NCI-H524 (cell line): ENCODE results near the gene WDR12.
"Not testable (repeated sequence)": the region's sequence is repeated elsewhere in the genome, so short reads cannot be mapped to it uniquely, and the experiment has no call there.

Source experiments
- DNase-seq, 2 experiments: peaks; one replicate each; lab custom pipeline; 2025; lab: John Stamatoyannopoulos, UW

Gene WDR12

GRCh38 chr2:202911512-202912341 is at the start of gene WDR12, which contains the start of gene CARF:
TSS of gene WDR12 (minus strand) at chr2:202911673. CDS start at chr2:202911476, 197 bp downstream.
TSS of gene CARF (plus strand) at chr2:202912275. CDS start at chr2:202941903, 29,628 bp downstream.
- DNase-seq, result peak; percentile 87 to 92

GRCh38 chr2:202960524-202960923 is 49.1 kb upstream of the WDR12 start:
- DNase-seq, result no peak

DNA sequence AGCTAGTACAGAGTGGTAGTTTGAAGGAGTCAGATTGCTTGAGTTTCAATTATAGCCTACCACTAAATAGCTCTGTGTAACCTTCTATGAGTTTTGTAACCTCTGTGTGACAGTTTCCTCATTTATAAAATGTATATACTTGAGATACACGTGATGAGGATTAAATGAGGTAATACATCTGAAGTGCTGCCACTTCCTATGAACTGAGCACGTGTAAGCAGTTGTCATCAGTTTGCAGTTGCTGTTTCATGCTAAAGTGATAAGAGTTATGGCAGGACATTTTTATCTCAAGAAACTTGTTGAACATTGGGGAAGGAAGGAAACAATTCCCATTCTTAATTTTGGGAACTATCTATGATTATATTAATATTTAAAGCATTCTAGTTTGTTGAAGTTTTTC is 39.1 kb upstream of the WDR12 start:
- DNase-seq, result peak in 1 of 2 experiments; percentile 29

DNA sequence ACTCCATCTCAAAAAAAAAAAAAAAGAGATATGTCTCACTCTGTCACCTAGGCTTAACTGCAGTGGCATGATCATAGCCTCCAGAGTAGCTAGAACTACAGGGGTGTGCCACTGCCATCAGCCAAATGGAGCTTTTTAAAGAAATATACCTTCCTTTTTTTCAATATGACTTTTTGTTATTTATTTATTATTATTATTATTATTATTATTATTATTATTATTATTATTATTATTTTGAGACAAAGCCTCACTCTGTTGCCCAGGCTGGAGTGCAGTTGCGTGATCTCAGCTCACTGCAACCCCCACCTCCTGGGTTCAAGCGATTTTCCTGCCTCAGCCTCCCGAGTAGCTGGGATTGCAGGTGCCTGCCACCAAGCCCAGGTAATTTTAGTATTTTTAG is 37.9 kb upstream of the WDR12 start:
- not testable (repeated sequence) for DNase-seq

- DNase-seq, result no peak
Measured at GRCh38 chr2:202945497-202945896, 34.0 kb upstream of the WDR12 start.

DNA sequence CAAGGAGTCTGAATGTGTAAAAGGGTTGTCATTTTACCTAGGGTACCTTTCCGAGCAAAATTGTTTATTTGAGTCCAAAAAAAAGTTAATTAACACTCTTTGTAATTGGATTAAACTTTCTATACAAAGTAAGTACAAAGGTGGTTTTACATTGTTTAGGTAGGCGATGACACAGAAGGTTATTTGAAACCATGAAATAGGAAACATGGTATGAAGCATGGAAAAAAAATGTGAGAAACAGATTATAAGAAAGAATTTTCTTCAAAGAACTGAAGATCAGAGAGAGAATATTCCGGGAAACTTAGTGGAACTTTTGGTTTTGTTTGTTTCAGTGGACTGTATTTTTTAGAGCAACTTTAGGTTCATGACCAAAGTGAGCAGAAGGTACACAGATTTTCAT is 33.3 kb upstream of the WDR12 start:
- DNase-seq, result no peak

GRCh38 chr2:202944408-202944807 is 32.9 kb upstream of the WDR12 start:
- DNase-seq, result no peak

DNA sequence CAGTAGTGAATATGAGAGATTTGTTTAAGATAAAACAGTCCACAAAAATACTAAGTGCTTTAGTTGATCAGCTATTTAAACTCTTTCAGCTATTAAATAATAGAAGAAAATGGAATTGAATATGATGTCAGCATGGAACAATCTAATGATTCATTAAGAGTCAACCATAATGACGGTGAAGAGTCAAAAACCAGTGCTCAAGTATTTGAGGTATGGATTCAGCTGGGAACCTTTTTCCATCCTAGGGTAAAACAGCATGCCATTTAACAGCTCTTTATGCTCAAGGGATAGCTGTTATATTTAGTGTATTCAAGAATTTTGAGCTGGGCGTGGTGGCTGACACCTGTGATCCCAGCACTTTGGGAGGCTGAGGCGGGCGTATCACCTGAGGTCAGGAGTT is 30.3 kb upstream of the WDR12 start:
- DNase-seq, result no peak

DNA sequence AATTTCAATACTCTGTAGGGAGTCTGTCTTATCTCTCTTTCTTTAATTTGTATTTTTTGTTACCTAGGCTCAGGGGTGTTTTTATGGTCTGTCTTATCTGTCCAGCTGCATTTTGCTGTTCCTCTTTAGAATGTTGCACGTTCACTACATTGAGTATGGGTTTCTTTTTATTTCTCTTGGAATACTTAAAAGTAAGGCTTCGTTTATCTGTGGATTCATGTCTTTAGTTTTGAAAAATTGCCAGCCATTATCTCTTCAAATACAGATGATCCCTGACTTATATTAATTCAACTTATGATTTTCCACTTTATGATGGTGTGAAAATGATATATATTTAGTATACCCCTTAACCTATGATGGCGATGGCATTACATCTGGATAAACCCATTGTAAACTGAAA is 27.5 kb upstream of the WDR12 start:
- no peak for DNase-seq

DNA sequence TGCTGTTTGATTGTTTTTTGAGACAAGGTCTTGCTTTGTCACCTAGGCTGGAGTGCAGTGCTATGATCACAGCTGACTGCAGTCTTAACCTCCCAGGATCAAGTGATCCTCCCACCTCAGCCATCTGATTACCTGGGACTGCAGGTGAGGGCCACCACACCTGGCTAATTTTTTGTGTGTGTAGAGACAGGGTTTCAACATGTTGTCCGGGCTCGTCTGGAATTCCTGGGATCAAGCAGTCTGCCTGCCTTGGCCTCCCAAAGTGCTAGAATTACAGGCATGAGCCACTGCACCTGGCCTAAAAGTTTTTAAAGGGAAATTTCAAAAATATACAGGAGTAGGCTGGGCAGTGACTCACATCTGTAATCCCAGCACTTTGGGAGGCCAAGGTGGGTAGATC is 23.0 kb upstream of the WDR12 start:
- no peak for DNase-seq

DNA sequence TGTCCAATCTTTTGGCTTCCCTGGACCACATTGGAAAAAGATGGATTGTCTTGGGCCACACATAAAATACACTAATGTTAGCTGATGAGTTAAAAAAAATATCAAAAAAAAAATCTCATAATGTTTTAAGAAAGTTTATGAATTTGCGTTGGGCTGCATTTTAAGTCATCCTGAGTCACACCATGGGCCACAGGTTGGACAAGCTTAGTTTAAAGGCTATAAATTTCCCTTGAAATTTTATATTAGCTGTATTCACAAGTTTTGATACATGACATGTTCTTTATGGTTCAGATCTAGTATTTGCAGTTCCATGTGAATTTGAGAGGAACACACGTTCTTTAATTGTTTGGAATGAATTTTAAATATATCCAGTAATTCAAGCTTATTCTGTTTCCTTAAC is 22.5 kb upstream of the WDR12 start:
- DNase-seq, result no peak

GRCh38 chr2:202933139-202933510 is 21.7 kb upstream of the WDR12 start:
- no peak for DNase-seq

DNA sequence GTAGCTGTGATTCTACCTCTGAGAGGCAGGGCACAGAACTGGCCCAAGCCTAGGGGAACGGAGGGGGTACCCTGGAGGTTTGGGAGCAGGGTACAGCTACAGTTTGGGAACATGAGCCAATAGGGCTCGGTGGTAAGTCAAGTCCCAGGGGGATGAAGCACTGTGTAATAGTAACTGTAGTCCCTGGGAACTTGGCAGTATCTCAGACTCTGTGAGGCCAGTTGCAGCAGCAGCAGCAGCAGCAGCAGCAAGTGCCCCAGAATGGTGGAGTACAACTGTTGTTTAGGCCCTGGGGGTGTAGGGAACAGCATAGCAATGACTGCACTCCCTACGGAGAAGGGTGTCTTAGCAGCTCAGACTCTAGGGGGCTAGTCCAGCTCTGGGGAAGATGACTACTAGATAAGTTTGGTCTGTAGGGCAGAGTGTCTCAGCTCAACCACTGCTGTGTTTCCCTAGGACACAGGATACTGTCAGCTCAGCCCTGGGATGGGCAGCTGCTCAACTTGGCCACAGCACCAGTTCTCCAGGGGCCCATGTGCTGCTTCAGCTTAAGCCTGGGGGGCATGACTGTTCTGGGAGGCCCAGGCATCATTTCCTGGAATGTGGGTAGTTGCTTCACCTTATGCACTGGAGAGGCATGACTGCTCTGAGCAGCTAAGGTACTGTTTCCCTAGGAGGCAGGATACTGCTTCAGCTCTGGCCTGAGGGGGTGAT is 21.1 kb upstream of the WDR12 start:
- no peak for DNase-seq

DNA sequence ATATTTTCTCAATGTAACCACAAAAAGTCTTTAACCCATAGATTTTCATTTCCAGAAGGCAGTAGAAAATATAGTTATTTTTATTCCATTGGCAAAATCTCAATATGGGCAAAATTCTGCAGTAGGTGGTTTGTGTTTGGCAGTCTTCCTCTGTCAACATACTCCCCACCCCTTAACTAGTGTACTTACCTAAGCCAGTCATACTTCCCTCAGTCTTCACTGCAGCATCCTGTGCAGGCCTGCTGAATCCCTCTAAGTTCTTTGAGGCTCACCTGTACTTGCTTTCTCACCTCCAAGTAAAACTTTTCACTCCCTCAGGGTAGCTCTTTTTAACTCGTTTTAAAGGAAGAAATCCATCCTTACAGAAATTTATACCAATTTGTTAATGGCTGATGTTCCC is 7.4 kb upstream of the WDR12 start:
- DNase-seq, result no peak

DNA sequence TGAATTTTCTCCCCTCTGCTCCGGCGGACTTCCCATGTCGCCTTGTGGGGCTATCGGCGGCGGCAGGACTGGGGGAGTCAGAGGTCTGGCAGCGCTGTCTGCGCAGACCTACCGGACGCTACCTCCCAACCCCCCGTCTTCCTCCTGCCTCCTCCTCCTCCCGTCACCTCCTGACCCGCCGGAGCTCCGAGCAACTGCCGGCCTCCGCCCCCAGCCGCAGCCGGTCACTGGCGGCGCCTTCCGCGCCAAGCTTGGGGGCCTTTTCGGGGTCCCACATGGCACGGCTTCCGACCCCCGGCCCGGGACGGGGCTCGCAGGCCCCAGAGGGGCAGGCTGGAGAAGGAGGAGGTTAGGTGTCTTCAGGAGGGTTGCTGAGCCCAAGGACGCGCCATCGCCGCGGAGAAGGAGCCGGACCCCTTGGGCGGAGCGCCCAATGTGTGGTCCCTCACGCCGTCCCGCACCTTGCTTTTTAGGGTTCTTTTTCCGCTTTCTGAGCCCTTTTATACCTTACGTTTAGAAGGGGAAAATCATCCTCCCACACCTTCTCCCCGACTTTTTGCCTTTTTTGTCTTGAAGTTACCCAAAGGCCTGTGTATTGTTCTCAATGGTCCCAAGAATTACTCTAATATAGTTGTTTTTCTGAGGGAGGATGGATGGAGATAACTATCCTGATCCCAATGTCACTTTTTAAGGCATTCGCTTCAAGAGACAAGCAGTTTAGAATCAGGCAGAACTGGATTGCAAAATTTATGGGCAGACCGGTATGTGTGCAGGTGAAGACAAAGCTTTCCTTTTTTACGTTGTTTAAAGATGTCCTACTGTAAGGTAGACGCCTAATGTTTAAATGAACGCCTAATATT is 1.1 kb upstream of the WDR12 start:
- DNase-seq, result not testable (repeated sequence)

DNA sequence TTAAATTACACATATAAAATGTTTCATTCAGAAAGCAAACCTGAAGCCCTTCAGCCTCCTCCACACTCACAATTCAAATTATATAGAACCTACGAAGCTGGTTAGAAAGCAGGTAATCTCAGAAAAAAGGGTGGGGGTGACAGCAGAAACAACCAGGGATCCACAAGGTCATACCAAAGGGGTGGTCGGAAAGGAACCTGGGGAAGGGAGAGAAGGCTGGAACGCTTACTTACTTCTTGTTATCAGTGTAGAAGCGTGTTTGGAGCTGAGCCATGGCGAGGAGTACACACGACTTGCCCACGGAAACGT is 316 bp downstream of the WDR12 start:
- no peak for DNase-seq

DNA sequence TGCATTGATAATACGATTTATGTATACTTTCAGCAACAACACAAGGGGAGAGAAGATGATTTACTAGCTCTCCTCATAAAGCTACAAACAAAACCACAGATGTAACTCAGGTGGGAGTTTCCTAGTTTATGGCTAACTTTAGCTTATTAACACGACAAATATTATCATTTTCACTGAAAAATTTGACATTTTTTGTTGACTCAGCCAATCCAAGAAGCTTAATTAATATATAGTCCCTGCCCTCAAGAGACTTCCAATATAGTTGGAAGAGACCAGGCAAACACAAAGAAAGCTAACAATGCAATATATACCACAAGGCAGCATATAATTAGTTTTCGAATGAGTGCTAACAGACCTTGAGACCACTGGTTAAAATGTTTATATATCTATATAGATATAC is 775 bp downstream of the WDR12 start:
- DNase-seq, result no peak

DNA sequence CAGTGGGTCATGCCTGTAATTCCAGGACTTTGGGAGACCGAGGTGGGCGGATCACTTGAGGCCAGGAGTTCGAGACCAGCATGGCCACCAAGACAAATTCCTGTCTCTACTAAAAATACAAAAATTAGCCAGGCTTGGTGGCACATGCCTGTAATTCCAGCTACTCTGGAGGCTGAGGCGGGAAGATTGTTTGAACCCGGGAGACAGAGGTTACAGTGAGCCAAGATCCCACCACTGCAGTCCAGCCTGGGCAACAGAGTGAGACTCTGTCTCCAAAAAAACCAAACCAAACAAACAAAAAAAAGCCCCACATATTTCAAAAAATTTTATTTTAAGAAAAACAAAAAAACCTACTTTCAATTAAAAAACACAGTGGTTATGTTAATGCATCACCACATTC is 1.2 kb downstream of the WDR12 start:
- not testable (repeated sequence) for DNase-seq

DNA sequence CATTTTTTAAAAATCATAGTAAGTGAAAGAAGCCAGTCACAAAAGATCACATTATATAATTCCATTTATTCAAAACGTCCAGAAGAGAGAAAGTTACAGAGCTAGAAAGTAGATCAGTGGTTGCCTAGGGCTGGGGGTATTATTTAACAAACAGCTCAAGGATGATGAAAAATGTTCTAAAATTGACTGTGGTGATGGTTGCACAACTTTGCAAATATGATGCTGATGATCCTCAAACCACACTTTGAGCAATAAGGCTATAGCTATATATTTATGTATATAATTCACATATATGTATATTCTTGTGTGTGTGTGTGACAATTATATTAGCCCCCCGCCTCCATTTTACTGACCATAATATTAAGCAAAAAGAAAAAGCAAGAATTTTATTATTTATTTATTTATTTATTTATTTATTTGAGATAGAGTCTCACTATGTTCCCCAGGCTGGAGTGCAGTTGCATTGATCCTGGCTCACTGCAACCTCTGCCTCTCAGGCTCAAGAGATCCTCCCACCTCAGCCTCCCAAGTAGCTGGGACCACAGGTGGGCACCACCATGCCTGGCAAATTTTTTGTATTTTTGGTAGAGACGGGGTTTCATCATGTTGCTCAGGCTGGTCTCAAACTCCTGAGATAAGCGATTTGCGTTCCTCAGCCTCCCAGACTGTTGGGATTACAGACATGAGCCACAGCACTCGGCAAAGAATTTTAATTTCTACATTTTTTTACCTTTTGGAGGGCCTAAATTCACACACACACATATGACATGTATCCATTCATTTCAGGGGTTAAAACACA is 1.9 kb downstream of the WDR12 start:
- no peak for DNase-seq

DNA sequence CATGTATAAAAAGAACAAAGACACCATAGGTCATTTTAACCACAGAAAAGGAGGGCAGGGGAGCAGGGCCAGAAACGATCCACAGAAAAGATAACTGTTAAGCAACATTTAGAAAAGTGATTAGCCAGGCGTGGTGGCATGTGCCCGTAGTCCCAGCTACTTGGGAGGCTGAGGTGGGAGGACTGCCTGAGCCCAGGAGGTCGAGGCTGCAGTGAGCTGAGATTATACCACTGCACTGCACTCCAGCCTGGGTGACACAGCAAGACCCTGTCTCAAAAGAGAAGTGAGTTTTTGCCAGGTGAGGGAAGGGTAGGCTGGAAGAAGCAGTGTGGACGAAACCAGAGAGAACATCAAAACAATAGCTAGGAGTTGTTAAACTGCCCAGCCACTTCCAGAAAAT is 3.3 kb downstream of the WDR12 start:
- DNase-seq, result no peak

- DNase-seq, result not testable (repeated sequence)
Measured at GRCh38 chr2:202905507-202905906, 6.0 kb downstream of the WDR12 start.

DNA sequence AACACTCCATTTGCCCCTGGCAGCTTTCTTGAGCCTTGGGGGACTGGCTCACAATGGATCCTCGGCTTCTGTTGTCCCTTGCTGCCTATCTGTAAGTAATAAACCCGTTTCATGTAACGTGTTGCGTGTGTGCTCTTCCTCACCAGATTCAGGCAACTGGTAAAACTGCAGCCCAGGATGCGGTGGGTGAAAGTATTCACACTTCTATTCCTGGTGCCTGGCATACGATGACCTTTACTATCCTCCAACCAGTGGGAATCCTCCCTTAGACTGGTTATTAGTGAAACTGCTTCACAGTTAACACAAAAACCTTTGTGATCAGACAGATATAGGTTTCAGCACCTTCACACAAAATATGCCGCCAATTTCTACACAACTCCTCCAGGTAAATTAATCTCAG is 26.3 kb downstream of the WDR12 start:
- no peak for DNase-seq
